HG03196 (cell line): ENCODE measurements around the gene OTC.

Experiments used
- ATAC-seq: cut with Tn5 transposase; IDR thresholded peaks from one replicate; pipeline ENCODE4 v1.9.1; 2021; ENCODE audit not compliant: unreplicated experiment

Gene OTC

GRCh38 chrX:38465686-38466085 is 113.3 kb downstream of the OTC start:
- ATAC-seq = no peak

- no peak for ATAC-seq
Observed at GRCh38 chrX:38468563-38469157, 116.3 kb downstream of the OTC start.
